ENCODE results near the gene DLG2.

The DLG2 gene

GRCh38 chr11:85541683-85542082 lies 85.5 kb downstream of the DLG2 start:
- DNase-seq: no peak

GRCh38 chr11:85540635-85541205 lies 86.4 kb downstream of the DLG2 start:
- DNase-seq: no peak

- DNase-seq: no peak
These were observed 87.0 kb downstream of the DLG2 start for GRCh38 chr11:85540181-85540580.

GRCh38 chr11:85539740-85540139 lies 87.4 kb downstream of the DLG2 start:
- DNase-seq: no peak

- no peak for DNase-seq
These were observed 88.0 kb downstream of the DLG2 start for GRCh38 chr11:85539029-85539689.

GRCh38 chr11:85536438-85536837 lies 90.7 kb downstream of the DLG2 start:
- DNase-seq: no peak

GRCh38 chr11:85534806-85535205 lies 92.3 kb downstream of the DLG2 start:
- DNase-seq: no peak

GRCh38 chr11:85531191-85531897 lies 95.8 kb downstream of the DLG2 start:
- no peak for DNase-seq

GRCh38 chr11:85530634-85531033 lies 96.5 kb downstream of the DLG2 start:
- DNase-seq: no peak

GRCh38 chr11:85526564-85526963 lies 100.6 kb downstream of the DLG2 start:
- DNase-seq: no peak

GRCh38 chr11:85525686-85526085 lies 101.5 kb downstream of the DLG2 start:
- no peak for DNase-seq

- DNase-seq: no peak
These were observed 109.9 kb downstream of the DLG2 start for GRCh38 chr11:85517272-85517671.

GRCh38 chr11:85495918-85496317 lies 131.2 kb downstream of the DLG2 start:
- DNase-seq: no peak

- DNase-seq: no peak
These were observed 132.7 kb downstream of the DLG2 start for GRCh38 chr11:85494396-85494795.

- DNase-seq: no peak
These were observed 141.2 kb downstream of the DLG2 start for GRCh38 chr11:85485902-85486301.

GRCh38 chr11:85483861-85484260 lies 143.3 kb downstream of the DLG2 start:
- DNase-seq: no peak

- no peak for DNase-seq
These were observed 145.3 kb downstream of the DLG2 start for GRCh38 chr11:85481862-85482261.

- DNase-seq: no peak
These were observed 151.3 kb downstream of the DLG2 start for GRCh38 chr11:85475660-85476517.

GRCh38 chr11:85472953-85473352 lies 154.2 kb downstream of the DLG2 start:
- DNase-seq: no peak

- DNase-seq: no peak
These were observed 162.9 kb downstream of the DLG2 start for GRCh38 chr11:85464283-85464682.

GRCh38 chr11:85459304-85459703 lies 167.8 kb downstream of the DLG2 start:
- no peak for DNase-seq

- no peak for DNase-seq
These were observed 182.7 kb downstream of the DLG2 start for GRCh38 chr11:85444479-85444878.

- DNase-seq: no peak
These were observed 186.9 kb downstream of the DLG2 start for GRCh38 chr11:85440273-85440672.
